Stomach (tissue), 9 donors: ENCODE measurements around the gene SLC13A3. TPM values are rescaled to one million over a fixed set of nuclear protein-coding genes. Genes with fewer than 3 reads are reported as not detected.

Experiments
- DNase-seq, 2 donors: peaks; one replicate each; pipeline versions ENCODE4 v3.0.0 to v3.0.0-alpha.2; 2013 to 2019
- H3K27ac ChIP-seq, 5 donors: fragments of 200-600 bp in 4 of 5; sonication (generic) in 4 of 5; one replicate each; pipeline ENCODE4 v1.5.1; 2013 to 2019; ENCODE audit warnings: mild to moderate bottlenecking in 1 of 5, moderate library complexity in 1 of 5
- H3K27me3 ChIP-seq, 3 donors: fragments of 200-600 bp; sonication (generic); one replicate each; pipeline ENCODE4 v1.5.1; 2017 to 2019; ENCODE audit warnings: mixed run types in 1 of 3
- H3K36me3 ChIP-seq, 4 donors: fragments of 200-600 bp; sonication (generic); 1 replicate in 3 of 4; 2 replicates in 1 of 4; pipeline ENCODE4 v1.5.1; 2016 to 2019
- H3K4me1 ChIP-seq, 4 donors: fragments of 200-600 bp; sonication (generic); one replicate each; pipeline ENCODE4 v1.5.1; 2016 to 2019
- H3K4me3 ChIP-seq, 4 donors: fragments of 200-600 bp; sonication (generic) in 3 of 4; one replicate each; pipeline ENCODE4 v1.5.1; 2016 to 2019; ENCODE audit warnings: mild to moderate bottlenecking in 1 of 4
- H3K9me3 ChIP-seq, 4 donors: fragments of 200-600 bp; sonication (generic); one replicate each; pipeline ENCODE4 v1.5.1; 2016 to 2019
- CTCF ChIP-seq, 7 experiments: fragments of 450-650 bp in 4 of 7; fragments of 200-600 bp in 3 of 7; sonication (generic) in 3 of 7; IDR thresholded peaks; one replicate each; pipeline ENCODE4 v1.5.1; 2016 to 2019; ENCODE audit warnings: antibody characterized with exemption in 7 of 7, control low read depth in 2 of 7, mild to moderate bottlenecking in 1 of 7
- EP300 ChIP-seq: sonication (generic); formaldehyde crosslinking; IDR thresholded peaks from one replicate; pipeline ENCODE4 v1.6.1; 2017; ENCODE audit warnings: antibody characterized with exemption
- POLR2A ChIP-seq, 4 donors: fragments of 450-650 bp; IDR thresholded peaks; one replicate each; pipeline ENCODE4 v1.6.1; 2016; ENCODE audit warnings: antibody characterized with exemption in 4 of 4, control low read depth in 2 of 4, mild to moderate bottlenecking in 1 of 4, moderate library complexity in 1 of 4
- POLR2AphosphoS5 ChIP-seq, 3 donors: sonication (generic); formaldehyde crosslinking; IDR thresholded peaks; one replicate each; pipeline ENCODE4 v1.6.1; 2016; ENCODE audit warnings: antibody characterized with exemption in 3 of 3
- WGBS, 5 donors: extraction: QIAGEN DNeasy Blood & Tissue Kit in 3 of 5; methylation state at CpG; one replicate each; pipeline versions ENCODE4 v1.1.5 to v1.1.7; 2013 to 2018; 5-methylcytosine and 5-hydroxymethylcytosine counted together
- intact Hi-C: fragments of 100-400 bp; cut with DNase I; formaldehyde crosslinking; loops from one replicate; pipeline ENCODE4 v1.15.1; 2023; ENCODE audit warnings: low total_unique reads
- polyA plus RNA-seq, 3 donors: library from polyadenylated mRNA; stranded (reverse); fragments of 200-250 nt; gene quantifications; one replicate each; pipeline ENCODE4 v1.2.3, GENCODE V29; 2013
- total RNA-seq, 5 donors: library from RNA; depleted of rRNA; stranded (reverse); fragments of >200 nt; gene quantifications; one replicate each; pipeline versions ENCODE4 v1.1.0 to v1.2.3, GENCODE V29; 2014 to 2016
- donor health status: healthy with polysubstance abuse.
- donor health status: Bipolar disorder and iron deficiency.
- donor health status: healthy.

The SLC13A3 gene
- total and polyA plus RNA-seq, 8 donors = 0.61 to 6.6 (median 1.4) TPM; not detected in 2

- TF ChIP-seq POLR2AphosphoS5 (IDR thresholded peaks at IDR 0.05) = no peak
- no peak for TF ChIP-seq EP300
- TF ChIP-seq POLR2A (IDR thresholded peaks at IDR 0.05) = no peak
- TF ChIP-seq CTCF (IDR thresholded peaks at IDR 0.05) = no peak
- intact Hi-C loops = no loop called here
- no peak overlapping the region for H3K27ac ChIP-seq
- H3K4me1 ChIP-seq = peaks cover 0 to 4% (median 0%) of the 10 kb centered on the region in 4 donors
- no peaks in the 10 kb centered on the region for H3K36me3 ChIP-seq
- 72 to 80% (median 77%) methylated on average over 4 of the region's 4 CpGs for WGBS, 5 donors
- no peak for DNase-seq
- H3K4me3 ChIP-seq = no peak overlapping the region
- no peaks in the 10 kb centered on the region for H3K9me3 ChIP-seq
- H3K27me3 ChIP-seq = peaks cover 0 to 62% (median 5%) of the 10 kb centered on the region in 3 donors
Observed at GRCh38 chr20:46543033-46543432, 108.2 kb downstream of the SLC13A3 start.

GRCh38 chr20:46541229-46541935 lies 109.9 kb downstream of the SLC13A3 start:
- Histone ChIP-seq H3K36me3 (no peaks in the 10 kb centered on the region), H3K4me1 (peaks cover 0 to 4% (median 0%) of the 10 kb centered on the region in 4 donors), H3K9me3 (no peaks in the 10 kb centered on the region), H3K27me3 (peaks cover 0 to 65% (median 10%) of the 10 kb centered on the region in 3 donors), H3K4me3 (no peak overlapping the region), H3K27ac (no peak overlapping the region)
- WGBS, 5 donors = 49 to 82% (median 59%) methylated on average over 26 to 36 of the region's 36 CpGs
- TF ChIP-seq CTCF (IDR thresholded peaks at IDR 0.05) (no peak), POLR2AphosphoS5 (IDR thresholded peaks at IDR 0.05) (no peak), EP300 (no peak), POLR2A (IDR thresholded peaks at IDR 0.05) (no peak)
- intact Hi-C loops = no loop called here
- DNase-seq = no peak

GRCh38 chr20:46539113-46539512 lies 112.1 kb downstream of the SLC13A3 start:
- Histone ChIP-seq H3K27ac (no peak overlapping the region), H3K27me3 (peaks cover 0 to 52% (median 5%) of the 10 kb centered on the region in 3 donors), H3K4me1 (no peaks in the 10 kb centered on the region), H3K36me3 (no peaks in the 10 kb centered on the region), H3K4me3 (no peak overlapping the region), H3K9me3 (no peaks in the 10 kb centered on the region)
- no peak for TF ChIP-seq CTCF (IDR thresholded peaks at IDR 0.05)
- no peak for TF ChIP-seq POLR2AphosphoS5 (IDR thresholded peaks at IDR 0.05)
- TF ChIP-seq POLR2A (IDR thresholded peaks at IDR 0.05) = no peak
- TF ChIP-seq EP300 = no peak
- WGBS, 5 donors = 74 to 88% (median 80%) methylated on average over 2 of the region's 2 CpGs
- intact Hi-C loops = no loop called here
- no peak for DNase-seq

- H3K27ac ChIP-seq = no peak overlapping the region
- peaks cover 0 to 47% (median 4%) of the 10 kb centered on the region in 3 donors for H3K27me3 ChIP-seq
- intact Hi-C loops = no loop called here
- no peaks in the 10 kb centered on the region for H3K36me3 ChIP-seq
- 70 to 75% (median 73%) methylated on average over 4 of the region's 4 CpGs for WGBS, 5 donors
- H3K4me3 ChIP-seq = no peak overlapping the region
- no peak for TF ChIP-seq CTCF (IDR thresholded peaks at IDR 0.05)
- DNase-seq = no peak
- H3K4me1 ChIP-seq = no peaks in the 10 kb centered on the region
- no peaks in the 10 kb centered on the region for H3K9me3 ChIP-seq
Observed at GRCh38 chr20:46530640-46531039, 120.6 kb downstream of the SLC13A3 start.
